KG1 (cell line): Measurements from ENCODE around the gene RGS16.
"Not testable (repeated sequence)": the region's sequence is repeated elsewhere in the genome, so short reads cannot be mapped to it uniquely, and the experiment has no call there.

Experiments used
- DNase-seq: peaks from one replicate; lab custom pipeline; 2025; lab: John Stamatoyannopoulos, UW

The RGS16 gene, protein sequence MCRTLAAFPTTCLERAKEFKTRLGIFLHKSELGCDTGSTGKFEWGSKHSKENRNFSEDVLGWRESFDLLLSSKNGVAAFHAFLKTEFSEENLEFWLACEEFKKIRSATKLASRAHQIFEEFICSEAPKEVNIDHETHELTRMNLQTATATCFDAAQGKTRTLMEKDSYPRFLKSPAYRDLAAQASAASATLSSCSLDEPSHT

DNA sequence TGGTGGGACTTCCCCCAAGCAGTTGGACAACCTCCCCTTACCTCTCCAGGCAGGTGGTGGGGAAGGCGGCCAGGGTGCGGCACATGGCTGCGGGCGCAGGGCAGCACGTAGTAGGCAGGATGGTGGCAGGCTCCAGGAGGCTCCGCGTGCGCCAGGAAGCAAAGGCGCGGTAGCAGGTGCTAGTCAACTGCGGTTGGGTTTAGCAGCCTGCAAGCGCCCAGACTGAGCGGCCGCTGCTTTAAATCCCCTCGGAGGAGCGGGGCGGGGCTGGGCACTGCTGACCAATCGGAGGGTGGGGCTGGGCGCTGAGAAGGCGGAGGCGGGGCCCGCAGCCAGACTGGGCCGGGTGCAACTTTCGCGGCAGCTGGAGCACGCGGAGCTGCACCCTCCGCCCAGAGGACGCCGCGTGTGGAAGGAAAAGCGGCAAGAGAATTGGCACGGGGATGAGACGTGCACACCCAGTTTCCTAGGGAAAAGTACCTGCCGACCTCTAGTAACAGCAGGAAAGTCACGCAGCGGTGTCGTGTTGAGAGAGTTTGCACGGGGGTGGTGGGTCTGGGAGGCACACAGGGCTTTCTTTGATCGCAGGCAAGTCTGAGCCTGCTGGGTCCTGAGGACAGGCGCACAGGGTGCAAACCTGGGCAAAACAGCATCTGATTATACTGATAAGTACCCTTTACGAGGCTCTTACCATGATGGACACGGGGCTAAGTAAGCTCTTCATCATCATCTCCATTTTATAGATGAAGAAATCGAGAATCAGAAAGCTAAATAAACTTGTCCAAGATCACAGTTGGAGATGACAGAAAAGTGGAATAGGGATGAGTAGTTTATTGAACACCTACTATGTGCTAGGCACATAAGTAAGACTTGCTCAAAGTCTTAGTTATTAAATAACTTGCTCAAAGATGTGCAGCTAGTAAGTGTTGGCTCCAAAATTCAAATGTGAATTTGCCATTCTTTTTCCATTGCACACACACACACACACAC, at the start of gene RGS16:
Gene RGS16 (minus strand): TSS at position 215 of the 990 bp plus-strand sequence. CDS start 130 bp downstream, at position 85.
- peak; percentile 80 for DNase-seq

DNA sequence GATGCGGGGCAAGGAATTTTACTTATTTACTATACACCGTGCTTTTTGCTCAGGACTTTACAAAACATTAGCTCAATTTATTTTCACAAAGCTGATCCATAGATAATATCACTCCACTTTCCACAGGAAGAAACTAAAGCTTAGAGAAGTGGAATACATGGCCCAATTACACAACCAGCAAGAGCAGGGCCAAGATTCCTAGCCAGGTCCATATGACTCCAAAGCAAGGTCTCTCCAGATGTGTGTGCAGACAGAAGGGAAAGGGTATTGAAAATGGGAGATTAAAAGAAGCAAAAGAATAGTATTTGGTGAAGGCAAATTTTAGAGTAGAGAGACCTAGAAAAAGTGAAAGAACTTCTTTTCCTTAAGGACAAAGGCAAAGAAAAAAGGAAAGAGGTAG, 49.8 kb upstream of the RGS16 start:
- DNase-seq = no peak

DNA sequence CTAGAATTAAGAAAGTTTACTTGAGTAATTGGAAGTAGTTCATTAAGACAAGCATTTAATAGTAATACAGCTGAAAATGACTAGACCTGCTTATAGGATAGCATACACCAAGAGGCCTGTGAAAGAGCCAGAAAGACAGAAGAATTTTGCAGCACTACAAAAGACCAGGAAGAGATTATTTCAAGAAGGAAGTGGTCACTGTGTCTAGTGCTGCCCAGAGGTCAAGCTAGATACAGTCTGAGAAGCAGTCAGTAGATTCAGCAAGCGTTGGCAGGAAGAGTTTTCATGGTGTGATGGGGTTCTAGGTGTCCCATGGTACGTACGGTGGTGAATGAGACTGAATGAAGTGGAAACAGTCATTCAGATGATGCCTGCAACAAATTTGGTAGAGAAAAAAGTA, 48.7 kb upstream of the RGS16 start:
- no peak for DNase-seq

DNA sequence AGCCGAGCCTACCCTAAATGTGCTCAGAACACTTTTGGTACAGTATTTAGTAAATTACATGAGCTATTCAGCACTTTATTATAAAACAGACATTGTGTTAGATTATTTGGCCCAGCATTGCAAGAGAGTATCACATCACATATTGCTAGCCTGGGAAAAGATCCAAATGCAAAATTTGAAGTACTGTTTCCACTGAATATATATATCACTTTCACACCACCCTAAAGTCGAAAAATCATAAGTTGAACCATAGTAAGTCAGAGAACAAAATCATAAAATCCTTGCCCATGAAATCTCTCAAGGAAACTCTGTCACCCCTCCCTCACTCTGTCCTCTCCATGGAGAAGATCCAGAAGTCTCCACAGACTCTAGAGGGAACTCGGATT, 47.1 kb upstream of the RGS16 start:
- no peak for DNase-seq

DNA sequence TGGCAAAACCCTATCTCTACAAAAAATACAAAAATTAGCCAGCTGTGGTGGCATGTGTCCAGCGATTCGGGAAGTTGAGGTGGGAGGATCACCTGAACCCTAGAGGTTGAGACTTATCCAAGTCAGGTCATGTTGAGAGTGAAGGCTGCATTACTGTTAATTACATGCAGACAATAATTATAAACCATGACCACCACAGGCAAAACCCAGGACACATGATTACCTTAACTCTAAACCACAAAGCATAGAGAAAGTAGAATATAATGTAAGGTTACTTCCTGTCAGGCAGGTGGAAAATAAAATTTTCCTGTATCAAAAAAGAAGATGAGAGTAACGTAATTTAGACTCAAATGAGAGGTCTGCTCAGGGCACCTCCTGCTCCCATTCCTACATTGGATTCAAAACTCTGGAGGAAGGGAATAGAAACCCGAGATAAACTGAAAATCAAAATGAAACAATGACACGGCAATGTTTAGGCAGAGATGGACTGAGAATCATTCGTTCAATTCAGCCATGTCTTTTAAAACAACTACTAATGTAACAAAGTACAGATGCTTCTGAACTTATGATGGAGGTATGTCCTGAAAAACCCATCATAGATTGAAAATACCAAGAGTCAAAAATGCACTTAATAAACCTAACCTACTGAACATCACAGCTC, 46.6 kb upstream of the RGS16 start:
- DNase-seq = no peak

DNA sequence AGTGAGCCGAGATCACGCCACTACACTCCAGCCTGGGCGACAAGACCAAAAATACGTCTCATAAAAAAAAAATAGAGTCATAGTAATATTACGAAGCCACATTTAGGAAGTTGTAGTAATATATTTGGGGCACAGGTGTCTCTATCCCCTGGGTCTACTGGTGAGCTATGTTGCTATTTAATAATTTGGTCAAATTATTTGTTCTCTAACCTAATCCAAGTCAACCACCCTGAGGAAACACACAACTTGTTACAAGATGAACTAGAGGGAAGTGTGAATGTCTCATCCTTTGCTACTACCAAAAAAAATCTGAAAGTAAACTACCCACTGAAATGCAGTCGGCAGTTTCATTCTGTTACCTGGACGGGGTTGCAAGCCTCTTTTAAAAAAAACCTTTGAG, 44.9 kb upstream of the RGS16 start:
- no peak for DNase-seq

DNA sequence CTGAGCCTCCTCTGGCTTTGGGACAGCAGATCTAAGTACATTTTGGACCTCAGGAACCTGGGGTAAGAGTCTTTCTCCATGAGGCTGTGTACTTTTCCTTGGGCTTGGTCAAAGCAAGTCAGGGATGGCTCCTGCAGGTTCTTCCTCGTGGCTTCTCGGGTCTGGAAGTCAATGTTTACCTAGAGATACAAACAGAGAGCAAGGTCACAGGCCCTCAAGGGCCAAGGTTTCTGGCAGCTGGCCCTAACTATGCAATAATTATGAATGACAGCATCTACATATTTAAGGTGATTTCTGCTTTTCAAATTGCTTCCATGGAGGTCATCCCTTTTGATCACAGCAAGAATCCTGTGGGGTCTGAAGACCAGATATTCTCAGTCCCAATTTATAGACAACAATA, 42.5 kb upstream of the RGS16 start:
- no peak for DNase-seq

DNA sequence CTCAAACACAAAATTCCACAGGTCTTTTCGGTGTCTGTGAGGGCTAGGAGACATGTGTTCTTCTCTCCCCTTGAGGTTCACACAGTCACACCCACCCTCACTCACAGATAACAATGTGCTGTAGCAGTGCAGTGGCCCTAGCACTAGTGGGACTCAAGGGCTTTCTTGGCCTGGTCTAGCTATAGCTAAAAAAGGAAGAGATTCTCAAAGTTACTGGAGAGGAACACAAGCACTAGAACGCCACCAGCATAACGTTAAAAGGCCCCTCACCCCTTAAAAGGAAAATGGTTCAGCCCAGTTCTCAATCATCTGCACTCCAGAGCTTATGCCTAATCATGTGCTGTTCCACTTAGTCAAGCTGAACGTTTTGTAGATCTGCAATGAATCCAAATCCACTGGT, 40.7 kb upstream of the RGS16 start:
- DNase-seq = no peak

DNA sequence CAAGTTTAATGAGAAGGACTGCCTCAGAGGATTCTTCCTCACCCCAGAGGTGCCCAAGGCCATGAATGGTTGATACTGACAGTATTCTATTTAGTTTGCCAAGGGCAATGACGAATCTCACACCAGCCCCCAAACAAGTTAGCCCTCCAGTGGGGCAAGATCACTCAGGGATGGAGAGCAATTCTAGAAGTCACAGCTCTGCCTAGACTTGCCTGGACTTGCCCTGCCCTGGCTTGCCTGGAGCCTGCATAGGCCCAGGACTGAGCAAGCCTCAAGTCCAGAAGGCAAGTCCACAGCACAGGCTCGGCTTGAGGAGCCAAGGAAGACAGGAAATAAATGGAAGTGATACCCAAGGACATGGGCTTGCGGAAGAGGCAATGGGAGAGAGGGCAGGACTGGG, 39.5 kb upstream of the RGS16 start:
- DNase-seq = no peak

DNA sequence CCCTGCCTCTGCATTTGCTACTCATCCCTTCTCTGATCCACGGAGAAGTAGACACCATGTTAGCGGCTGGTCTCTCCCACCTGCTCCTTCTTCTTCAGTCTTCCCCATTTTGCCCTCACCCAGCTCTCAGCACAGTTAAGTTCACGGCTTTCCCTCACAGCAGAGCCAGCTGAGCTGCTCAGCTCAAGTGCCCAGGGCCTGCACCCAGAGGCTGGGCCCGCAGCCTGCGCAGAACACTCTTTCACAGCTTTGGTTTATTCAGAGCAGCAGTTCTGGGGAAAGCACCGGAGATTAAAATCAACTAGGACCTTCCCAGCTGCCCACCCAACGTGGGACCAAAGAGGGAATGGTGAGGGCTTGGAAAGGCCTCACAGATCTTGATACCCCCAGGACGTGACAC, 38.3 kb upstream of the RGS16 start:
- DNase-seq = no peak

DNA sequence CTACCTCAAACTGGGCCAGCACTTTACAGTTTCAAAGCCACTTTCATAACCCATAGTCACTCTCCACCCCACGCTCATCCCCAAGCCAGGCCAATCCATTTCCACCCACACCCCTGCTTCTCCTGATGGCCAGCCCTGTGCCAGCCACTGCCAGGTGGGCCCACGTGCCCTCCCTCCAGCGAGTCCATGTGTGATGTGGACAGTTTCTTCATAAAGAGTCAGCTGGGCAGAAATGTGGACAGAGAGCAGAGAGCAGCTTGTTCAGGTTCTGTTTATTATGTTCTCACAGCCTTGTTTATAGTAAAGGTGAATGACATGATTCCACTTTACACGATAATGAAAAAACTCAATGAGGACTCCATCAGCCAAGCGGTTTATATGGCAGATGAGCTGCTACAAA, 37.4 kb upstream of the RGS16 start:
- DNase-seq = no peak

DNA sequence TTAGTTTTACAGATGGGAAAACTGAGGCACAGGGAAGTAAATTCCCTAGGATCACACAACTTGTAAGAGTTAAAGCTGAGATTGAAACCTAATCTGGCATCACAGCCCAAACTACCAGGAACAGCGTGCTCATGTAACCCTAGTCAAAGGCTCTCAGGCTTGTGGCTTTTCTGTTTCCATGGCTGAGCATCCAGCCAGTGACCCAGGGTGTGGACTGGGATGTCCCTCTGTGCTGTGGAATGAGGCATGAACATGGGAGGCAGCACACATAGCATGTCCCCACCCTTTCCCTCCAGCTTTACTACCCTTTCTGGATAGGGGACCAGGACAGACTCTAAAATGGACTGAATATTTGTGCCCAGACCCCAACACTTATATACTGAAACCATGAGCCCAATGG, 35.1 kb upstream of the RGS16 start:
- no peak for DNase-seq

DNA sequence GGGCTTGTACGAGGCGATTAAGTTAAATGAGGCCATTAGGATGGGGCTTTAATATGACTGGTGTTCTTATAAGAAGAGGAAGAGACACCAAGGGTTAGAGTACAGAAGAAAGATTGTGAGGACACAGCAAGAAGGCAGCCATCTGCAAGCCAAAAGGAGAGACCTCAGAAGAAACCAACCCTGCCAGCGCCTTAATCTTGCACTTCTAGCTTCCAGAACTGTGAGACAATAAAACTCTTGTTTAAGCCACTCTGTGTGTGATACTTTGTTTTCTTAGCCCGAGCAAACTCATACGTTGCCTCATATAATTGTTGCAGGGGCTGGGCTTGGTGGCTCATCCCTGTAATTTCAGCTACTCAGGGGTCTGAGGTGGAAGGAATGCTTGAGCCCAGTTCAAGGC, 33.6 kb upstream of the RGS16 start:
- no peak for DNase-seq

DNA sequence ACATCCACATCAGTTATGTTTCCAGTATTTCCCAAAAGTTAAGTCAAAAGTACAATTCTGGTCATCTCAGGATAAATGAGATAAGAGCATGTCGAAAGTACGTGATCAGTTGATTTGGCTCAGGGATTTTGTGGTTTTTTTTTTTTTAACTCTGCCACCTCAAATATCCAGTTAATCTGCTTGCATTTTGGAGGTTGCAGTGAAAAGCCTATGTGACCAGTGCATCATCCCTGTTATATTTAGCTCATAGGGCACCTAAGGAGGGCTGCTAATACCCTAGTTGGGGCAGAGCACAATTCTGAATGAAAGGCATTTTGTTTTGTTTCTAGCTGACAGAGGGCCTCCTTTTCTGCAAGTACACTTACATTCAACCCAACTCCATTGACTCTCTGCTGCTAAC, 31.7 kb upstream of the RGS16 start:
- no peak for DNase-seq

DNA sequence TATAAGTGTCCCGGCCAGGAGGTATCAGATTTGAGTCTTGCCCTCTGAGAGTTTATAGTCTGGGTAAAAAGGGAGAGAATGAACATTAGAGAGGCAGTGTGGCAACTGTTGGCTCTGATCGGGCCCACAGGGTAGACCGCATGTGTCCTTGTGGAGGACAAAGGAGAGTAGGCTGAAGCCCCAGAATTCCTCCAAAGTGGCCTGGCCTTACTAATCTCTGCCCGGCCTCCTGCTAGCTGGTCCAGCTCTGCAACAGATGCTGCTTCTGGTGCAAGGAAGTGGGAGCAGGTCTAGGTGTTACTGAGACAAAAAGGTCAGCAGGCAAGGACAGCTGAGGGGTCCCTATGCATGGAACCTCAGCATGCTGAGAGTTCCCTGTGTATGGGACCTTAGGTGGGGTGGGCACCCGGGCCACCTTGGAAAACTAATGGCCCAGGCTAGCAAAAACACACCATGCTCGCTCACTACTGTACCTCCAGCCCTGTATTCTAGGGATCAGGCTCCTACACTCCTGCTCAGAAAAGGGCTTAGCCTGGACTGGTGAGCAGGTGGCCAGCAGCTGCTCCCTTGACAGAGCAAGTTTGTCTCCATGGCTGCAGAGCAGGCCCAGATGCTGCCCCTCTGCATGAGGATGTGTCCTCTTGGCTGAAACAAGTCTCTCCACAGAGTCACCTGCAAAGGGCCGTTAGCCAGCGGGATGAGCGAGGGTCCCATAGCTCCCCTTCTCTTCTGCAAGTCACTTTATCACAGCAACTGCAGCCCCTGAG, 30.3 kb upstream of the RGS16 start:
- no peak for DNase-seq

DNA sequence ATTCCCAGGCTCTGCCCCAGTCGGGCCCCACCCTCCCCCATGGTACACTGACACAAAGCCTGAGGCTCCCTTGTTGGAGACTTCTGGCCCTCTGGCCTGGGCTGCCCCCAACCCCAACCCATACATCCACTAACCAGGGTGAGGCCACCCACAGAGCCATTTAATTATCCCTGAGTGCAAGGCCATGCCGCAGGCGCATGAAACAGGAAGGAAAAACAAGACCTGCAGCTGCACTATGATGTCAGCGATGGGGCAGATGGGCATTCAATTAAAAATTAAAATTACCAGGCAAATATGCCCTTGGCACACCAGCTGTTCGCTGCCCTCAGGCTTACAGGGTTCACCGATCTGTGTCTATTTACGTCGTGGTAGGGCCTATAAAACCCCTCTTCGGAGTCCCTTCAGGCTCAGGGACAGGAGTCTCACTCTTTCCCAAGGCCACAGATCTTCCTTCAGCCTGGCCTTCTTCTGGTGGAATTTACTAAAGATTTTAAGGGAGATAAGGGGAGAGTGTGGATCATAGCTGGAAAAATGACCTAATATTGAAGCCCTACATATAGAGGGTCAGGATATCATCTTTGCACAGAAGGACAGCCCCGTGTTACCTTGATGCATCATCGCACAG, 29.6 kb upstream of the RGS16 start:
- no peak for DNase-seq

DNA sequence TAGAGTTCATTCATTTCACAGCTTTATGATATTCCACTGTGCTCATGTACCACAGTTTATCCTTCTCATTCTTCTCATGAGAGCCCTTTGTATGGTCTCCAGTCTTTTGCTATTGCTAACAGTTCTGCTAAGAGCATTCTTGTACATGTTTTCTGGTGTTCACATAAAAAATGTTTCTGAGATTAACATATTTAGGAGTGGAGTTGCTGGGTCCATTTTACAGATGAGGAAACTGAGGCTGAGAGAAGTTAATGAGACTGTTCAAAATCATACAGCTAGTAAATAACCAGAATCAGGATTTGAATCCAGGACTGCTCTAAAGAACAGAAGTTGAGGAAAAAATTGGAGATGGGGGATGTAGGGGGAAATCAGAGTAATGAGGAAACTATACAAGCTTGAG, 28.8 kb upstream of the RGS16 start:
- no peak for DNase-seq

DNA sequence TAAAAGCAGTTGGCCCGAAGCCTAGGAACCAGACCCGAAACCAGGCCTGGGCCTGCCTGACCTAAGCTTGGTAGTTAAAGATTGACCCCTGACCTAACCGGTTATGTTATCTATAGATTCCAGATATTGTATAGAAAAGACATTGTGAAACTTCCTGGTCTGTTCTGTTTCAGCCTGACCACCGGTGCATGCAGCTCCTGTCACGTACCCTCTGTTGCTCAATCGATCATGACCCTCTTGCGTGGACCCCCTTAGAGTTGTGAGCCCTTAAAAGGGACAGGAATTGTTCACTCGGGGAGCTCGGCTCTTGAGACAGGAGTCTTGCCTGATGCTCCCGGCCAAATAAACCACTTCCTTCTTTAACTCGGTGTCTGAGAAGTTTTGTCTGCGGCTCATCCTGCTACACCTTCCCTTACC, 28.3 kb upstream of the RGS16 start:
- DNase-seq = not testable (repeated sequence)

DNA sequence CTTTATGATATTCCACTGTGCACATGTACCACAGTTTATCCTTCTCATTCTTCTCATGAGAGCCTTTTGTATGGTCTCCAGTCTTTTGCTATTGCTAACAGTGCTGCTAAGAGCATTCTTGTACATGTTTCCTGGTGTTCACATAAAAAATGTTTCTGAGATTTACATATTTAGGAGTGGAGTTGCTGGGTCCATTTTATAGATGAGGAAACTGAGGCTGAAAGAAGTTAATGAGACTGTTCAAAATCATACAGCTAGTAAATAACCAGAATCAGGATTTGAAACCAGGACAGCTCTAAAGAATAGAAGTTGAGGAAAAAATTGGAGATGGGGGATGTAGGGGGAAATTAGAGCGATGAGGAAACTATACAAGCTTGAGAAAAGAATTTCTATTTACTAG, 27.8 kb upstream of the RGS16 start:
- no peak for DNase-seq

DNA sequence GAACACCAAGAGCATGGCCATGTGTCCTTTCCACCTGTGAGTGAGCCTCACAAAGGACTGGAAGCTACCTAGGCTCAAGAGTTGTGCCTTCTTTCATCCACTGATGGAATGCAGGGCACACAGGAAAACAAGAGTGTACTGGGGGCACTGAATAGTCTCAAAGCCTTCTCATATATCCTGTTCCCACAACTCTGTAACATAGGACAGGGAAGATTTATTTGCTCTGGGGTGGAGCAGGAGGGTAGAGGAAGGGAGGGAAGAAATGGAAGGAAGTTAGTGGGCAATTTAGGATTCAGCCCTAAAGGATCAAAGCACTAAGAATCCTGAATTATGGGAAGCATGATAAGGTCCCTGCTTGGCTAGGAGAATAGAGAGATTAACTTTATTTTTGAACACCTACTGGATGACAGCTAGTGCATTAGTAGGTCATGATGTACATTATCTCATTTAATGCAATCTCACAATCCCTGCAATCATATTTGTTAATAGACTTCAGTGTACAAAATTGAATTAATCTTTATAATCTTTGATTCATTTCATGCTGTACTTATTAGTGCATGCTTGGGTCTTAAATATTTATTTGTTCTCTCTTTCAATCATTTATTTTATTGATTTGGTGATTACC, 27.0 kb upstream of the RGS16 start:
- DNase-seq = no peak

DNA sequence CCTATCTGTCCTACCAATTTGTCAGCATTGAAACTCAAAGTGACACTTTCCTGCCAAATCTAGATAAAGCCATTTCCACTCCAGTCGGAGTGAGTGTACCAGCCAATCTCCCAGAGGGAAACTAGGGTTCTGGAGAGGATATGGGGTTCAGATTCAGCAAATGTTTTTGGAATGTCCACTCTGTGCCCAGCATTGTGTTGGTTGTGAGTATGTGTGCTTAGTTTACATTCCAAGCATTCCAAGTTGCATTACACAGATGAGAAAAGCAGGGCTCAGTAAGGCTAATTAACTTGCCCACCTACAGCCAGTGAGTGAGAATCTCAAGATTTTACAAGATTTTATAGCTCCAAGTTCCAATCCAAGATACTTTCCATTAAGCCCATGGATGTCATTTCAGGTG, 26.4 kb upstream of the RGS16 start:
- no peak for DNase-seq
